AG08395 (cell line): ENCODE measurements around the gene DOCK8.
"Not testable (repeated sequence)": the region's sequence is repeated elsewhere in the genome, so short reads cannot be mapped to it uniquely, and the experiment has no call there.

Source experiments
- DNase-seq: peaks from one replicate; pipeline ENCODE4 v3.0.0; 2012; ENCODE audit warnings: mixed read lengths, low spot score

DOCK8 gene

DNA sequence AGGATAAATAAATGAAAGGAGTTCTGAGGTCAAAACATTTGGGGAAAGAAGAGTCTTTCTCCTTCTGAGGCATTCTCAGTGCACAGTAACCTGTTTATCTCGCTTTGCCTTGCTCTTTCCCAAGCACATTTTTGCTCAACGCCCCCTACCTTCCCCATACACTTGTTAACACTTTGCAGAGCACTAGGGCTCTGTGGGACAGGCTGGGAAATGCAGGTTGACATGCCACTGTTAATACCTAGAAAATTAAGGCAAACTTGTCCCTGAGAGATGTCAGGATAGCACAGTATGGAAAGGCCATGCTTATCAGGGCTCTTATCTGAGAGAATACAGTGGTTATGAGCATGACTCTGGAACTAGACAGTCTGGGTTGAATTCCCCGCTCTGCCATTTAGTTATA lies 152.0 kb downstream of the DOCK8 start:
- no peak for DNase-seq

DNA sequence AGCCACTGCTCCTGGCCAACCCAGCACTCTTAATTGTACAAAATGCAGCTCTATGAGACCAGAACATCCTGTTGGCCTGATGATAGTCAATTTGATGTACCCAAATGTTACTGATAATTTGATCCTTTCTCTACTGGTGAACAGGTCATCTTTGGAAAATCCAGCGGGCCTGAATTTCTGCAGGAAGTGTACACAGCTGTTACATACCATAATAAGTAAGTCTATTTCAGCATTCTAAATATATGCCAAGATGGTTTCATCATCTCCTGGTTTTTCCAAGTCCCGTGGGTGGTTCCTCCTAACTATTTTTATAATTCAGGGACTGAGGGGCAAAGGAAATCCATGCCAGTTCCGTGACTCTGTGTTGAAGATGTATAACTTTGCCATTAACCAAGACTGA lies 155.4 kb downstream of the DOCK8 start:
- no peak for DNase-seq

DNA sequence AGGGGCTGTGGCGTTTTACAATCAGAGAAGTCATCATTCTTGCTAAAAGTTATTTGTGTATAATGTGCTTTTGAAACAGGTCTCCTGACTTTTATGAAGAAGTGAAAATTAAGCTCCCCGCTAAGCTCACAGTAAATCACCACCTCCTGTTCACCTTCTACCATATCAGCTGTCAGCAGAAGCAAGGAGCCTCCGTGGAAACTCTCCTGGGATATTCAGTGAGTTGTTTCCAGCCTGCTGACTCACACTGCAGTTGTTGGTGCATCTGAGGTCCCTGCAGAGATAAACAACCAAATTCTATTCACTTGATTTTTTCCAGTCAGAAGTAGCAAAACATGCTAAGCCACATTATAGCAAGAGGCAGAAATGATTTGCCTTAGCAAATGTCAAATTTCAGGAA lies 156.7 kb downstream of the DOCK8 start:
- no peak for DNase-seq

DNA sequence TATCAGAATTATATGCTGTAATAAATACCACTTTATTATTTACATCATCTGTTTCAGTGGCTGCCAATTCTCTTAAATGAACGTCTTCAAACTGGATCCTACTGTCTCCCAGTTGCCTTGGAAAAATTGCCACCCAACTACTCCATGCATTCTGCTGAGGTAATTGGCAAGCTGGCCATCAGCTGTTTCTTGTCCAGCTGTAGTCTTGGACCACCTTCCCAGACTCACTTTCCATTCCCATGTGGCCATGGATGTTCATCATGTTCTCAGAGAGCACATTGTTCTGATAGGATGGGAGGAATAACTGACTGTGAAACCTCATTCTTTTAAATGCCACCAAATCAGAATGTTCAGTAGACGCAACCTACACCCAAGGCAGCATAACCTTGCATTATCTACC lies 157.5 kb downstream of the DOCK8 start:
- no peak for DNase-seq

DNA sequence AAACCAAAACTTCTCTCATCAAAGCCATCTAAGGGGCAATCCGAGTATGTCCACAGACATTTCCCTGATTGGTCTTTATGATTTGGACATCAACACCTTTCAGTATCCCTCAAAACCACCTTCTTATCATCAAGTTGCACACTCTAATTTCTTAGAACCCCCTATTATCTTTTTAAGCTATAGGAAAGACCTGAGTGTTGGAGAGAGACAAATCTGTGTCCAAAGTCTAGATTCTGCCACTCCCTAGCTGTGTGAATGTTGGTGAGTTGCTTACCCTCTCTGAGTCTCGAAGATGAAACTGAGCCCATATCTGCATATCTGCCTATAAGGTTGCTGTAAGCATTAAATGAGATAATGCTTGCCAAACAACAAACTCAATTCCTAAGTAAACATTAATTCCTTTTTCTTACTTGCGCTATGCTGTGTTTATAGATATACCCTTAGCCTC lies 159.1 kb downstream of the DOCK8 start:
- DNase-seq = no peak

DNA sequence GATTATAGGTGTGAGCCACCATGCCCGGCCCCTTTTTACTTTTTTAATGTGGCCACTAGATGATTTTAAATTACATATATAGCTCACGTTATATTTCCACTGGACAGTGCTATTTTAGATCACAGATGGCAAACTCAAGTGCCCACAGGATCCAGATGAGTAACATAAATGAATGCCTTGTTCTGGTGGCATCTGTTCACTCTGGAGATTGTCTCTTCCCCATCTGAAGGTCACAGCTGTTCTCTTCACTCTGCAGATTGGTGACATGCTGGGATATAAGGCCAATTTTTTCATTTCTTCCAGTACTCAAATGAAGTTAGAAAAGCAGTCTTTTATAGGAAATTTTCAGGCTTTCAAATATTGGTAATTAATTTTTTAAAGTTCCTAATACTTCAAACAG lies 160.1 kb downstream of the DOCK8 start:
- DNase-seq = no peak

DNA sequence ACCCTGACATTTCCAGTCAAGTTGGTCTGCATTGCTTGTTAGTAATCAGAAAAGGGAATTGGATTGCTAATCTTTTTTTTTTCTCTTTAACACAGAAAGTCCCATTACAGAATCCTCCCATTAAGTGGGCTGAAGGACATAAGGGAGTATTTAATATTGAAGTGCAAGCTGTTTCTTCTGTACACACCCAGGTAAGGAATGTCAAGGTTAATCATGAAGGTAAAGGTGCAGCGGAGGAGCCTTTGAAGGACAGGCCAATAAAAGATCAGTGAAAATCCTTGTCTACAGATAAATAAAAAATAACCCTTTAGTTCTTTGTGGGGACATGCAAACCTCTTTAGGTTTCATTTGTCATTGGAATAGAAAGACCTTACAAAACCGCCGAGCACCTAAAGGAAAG lies 161.4 kb downstream of the DOCK8 start:
- DNase-seq = no peak

DNA sequence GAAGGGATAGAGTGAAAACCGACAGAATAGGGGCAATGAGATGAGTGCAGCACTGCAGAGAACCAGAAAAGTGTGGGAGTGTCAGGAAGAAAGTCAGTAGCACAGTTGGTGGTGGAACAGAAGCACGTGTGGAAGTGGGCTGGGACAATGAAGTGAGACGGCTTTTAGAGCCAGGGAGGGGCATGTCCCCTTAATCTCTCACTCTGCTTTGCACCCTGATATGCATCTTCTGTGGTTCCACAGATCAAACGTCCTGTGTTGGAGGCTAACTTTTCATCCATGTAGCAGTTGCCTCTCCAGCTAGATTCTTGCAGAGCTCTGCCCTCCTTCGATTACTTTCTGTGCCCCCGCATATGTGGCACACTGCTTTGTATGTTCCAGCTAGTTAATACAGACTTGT lies 163.6 kb downstream of the DOCK8 start:
- DNase-seq = no peak

DNA sequence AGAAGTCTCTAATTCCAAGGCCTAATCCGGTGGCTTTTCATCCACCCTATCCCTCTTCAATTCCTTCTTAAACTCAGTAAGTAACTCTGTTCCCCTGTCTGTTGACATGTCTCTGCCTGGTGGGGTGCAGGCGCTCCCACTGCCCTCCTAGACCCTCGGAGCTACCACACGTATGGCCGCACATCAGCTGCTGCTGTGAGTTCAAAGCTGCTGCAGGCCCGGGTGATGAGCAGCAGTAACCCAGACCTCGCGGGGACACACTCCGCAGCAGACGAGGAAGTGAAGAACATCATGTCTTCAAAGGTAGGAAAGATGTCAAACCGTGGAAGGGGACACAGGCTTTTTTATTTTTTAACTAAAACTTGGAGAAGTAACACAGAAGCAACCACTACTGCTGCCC lies 167.7 kb downstream of the DOCK8 start:
- no peak for DNase-seq

DNA sequence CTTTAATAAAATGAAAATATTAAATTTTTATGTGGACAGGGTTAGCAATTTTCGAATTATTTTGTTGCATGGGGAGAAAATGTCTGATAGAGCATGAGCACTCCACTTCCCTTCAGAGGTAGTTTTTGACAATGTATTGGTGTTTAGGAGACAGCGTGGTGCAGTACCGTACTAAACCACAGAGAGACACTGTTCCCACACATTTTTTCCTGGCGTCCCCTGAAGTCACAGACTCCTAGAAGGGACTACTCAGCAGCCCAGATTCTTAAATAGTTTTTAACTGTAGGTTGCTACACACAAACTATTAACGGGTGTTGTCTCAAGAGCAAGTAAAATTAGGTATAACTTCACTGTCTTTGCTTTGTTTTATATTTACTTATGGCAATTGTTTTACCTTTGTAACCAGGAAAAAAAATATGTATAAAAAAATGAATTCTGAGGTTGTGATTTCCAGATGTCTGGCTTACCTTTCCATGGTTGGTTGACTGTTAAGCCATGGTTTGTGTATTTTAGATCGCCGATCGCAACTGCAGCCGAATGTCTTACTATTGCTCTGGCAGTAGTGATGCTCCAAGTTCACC lies 171.2 kb downstream of the DOCK8 start:
- peak; percentile 58 for DNase-seq

DNA sequence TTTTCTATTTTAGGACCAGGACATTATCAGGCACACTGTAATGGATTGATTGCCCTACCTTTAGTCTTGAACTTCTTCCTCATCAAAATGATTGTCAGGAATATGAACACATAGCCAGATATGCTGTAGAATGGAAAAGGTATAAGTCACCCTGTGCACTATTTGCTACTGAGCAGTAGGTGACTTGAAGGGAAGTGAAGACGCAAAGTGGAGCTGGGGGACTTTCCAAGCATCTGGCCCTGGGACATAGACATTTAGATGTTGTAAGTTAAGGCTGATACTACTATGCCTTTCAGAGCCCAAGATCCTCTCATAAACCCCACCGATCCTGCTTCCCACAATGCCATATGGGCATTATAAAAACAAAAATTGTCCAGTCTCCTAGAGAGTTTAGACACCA lies 174.5 kb downstream of the DOCK8 start:
- DNase-seq = no peak

DNA sequence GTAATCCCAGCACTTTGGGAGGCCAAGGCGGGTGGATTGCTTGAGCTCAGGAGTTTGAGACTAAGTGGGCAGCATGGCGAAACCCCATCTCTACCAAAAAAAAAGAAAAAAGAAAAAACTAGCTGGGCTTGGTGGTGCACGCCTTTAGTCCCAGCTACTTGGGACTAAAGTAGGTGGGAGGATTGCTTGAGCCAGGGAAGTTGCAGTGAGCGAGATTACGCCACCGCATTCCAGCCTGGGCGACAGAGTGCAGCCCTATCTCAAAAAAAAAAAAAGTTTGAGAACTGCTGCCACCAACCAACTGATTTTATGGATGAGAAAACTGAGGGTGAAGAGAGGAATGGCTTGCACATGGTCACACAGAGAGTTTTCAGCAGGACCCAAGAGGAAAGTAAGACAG lies 175.1 kb downstream of the DOCK8 start:
- DNase-seq = no peak

DNA sequence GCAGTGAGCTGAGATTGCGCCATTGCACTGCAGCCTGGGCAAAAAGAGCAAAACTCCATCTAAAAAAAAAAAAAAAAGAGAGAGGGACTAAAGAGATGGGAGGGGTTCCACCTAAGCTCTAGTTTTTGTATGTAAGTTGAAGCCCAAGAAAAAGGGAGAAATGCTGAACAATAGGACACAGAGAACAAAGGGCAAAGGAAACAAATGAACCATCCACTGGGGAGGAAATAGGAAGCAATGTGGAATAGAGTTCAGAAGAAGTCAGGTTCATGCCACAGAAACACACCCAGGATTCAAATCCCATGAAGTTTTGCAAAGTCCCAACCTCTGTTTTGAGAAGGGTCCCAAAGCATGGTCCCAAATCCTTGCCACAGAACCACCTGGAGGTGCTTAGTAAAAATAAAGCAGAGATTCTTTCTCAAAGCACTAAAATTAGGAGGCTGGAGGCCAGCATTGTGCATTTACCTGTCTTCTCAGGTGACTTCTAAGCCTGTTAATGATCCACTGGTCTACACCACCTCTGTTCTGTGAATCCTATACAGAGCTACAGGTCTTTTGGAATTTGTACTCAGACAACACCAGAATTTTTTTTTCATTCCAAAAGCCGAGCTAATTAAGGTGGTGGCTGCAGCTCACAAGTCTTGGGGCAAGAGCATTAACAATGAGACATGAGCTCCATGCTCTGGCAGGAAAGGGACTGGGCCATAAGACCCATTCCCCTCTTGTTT lies 177.6 kb downstream of the DOCK8 start:
- DNase-seq = no peak

DNA sequence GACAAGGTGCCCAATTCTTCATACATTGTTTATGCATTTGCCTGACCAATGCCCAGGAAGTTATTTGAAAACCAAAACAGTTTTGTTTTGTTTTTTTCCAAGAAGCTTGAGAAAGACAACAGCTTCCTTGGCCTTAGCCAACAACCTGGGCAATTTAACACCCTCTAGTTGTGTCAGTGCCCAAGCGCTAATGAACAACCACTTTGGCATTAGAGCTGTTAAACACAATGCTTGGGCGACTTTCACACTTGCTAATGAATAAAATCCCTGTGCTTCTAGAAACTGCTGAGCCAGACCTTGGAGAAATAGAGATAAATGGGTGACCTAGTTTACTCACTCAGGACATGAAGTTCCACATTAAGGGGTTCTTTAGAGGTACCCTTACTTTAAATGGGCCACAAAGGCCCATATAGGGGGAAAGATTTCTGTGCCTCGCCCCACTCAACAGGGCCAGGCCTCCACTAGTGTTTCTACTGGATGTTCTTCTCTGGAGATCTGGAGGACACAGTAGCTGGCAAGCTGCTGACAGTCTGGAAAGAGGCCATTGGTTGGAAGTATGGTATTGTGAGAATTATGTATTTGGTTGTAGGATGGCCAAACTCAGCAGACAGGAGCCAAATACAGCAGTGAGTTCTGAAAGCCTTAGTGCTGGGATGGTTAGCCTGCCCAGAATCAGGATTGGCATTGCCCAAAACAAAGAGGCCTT lies 179.8 kb downstream of the DOCK8 start:
- DNase-seq = no peak

DNA sequence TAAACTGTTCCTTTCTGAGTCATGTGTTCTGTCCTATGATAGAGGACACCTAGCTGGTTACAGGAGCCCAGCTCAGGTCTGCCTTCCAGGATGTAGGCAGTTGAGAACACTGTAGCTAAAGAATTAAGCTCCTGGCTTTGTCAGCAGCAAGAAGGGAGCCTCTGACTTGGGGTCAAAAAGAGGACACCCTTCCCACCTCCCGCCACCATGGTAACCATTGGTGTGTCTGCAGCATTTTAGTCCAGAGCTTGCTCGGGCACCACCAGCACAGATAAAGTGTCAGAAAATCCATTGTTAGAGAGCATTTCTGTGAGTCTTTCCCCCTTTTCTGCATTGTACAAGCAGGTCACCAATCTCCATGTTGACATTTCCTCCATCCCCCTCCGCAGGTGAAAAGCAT lies 181.7 kb downstream of the DOCK8 start:
- no peak for DNase-seq

DNA sequence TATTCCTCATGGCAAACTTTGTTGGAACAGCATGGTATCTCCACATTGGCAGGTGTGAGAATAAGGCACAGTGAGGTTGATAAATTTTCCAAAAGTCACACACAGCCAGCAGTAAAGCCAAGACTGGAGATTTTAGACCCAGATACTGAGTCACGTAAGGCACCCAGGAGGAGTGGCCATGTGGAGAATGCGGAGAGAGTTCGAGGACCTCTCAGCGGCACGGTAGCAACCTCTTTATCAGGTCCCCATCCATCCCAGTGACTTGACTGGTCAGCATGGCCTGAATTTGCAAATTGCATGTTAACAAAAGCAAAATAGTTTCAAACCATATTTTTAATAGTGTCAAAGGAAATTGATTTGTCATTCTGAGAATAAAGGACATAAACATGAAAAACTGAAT lies 183.4 kb downstream of the DOCK8 start:
- DNase-seq = no peak

DNA sequence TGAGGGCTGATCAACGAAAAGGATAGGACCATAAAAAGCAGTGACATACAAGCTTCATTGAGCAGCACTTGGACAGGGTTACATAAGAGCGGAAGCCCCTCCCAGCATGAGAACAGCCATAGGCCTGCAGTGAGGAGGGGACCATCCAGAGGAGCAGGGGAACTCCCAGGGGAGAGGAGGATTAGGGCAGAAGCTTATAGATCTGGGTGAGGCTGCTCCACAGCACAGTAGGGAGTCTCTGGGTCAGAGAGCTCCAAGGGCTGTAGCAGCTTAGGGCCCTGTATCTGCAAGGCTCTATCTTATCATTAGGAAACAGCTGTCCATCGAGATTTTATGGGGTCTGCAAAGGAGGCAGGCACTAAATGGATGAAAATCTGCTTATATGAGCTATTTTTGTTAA lies 186.6 kb downstream of the DOCK8 start:
- no peak for DNase-seq

DNA sequence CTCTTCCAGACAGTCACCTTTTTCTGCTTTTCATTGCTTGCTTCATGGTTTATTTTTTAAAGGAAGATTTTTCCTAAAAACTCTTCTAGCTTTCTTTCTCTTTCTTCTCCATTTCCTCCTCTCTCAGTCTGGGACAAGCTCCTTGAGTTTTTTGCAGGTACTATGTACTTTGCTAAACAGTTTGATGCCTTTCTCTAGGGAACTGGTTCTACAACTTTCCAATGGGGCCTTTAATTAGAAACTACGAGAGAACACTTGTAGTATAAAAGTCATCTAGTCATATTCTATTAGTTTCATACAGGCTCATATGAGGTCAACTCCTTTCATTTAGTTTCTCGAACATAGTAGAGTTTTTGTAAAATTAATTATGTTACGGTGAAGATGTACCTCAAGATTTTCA lies 189.6 kb downstream of the DOCK8 start:
- no peak for DNase-seq

DNA sequence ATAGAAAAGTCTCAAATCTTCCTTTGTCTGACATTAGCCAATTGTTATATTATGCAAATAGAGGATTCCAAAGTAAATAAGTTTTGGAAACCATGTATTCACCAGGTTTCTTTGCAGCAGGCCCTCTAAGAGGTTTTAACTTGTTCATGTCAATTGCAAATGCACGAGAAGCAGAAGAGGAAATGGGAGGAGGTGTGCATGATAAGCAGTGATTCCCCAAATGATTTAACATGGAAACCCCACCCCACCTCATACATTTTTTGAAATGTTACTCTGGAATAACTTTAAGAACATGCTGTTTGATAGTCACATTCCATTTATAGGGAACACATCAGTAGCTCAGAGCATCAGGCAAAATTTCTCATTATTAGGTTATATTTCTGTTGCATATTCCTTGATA lies 190.7 kb downstream of the DOCK8 start:
- no peak for DNase-seq

DNA sequence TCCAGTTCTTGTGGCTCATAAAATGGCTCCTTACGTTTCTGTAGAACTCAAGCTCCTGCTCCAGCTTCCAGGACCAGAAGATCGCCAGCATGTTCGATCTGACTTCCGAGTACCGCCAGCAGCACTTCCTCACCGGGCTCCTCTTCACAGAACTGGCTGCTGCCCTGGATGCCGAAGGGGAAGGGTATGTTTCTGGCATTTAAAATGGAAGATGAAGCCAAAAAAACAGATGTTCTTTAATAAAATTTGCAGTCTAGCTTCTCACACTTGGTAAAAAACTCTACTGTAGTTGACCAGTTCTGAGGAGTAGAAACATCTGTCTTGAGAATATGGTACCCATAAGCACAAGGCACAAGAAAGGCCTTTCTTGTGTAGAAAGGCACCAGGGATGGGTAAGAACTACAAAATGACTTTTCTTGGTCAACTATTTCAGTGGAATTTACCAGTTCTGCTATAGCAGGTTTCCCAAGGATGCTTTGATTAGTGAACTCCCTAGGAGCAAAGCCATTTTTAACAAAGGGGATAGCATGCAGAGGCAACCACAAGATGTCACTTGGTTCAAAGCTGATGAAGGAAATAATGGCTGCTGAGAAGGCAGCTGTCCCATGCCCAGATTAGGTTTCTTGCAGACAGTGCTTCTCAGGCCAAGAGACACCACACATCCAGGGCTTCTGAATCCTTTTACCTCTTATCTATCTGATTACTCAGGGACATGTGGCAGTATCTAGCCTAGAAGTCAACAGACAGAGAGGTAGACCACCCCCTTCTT lies 192.4 kb downstream of the DOCK8 start:
- no peak for DNase-seq

DNA sequence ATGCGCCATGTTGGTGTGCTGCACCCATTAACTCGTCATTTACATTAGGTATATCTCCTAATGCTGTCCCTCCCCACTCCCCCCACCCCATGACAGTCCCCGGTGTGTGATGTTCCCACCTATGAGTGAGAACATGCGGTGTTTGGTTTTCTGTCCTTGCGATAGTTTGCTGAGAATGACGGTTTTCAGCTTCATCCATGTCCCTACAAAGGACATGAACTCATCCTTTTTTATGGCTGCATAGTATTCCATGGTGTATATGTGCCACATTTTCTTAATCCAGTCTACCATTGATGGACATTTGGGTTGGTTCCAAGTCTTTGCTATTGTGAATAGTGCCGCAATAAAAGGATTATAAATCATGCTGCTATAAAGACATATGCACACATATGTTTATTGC lies 195.0 kb downstream of the DOCK8 start:
- DNase-seq = not testable (repeated sequence)

DNA sequence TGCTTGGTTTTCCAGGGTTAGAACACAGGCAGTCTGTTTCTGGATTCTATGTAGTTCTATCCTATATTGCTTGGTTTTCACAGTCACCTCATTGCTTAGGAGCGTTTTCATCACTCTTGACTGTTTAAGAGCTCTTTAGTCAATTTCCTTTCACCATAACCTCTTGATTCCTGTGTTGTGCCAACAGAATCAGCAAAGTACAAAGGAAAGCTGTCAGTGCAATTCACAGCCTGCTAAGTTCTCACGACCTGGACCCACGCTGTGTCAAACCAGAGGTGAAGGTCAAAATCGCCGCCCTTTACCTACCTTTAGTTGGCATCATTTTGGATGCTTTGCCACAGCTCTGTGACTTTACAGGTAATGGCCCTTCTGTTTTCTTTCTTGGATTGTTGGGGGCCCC lies 199.9 kb downstream of the DOCK8 start:
- no peak for DNase-seq
